ENCODE measurements around the gene SFTPB. TPM values are rescaled to one million over a fixed set of nuclear protein-coding genes. Genes with fewer than 3 reads are reported as not detected.
A peak's percentile ranks its signal among the peaks of the same experiment; 100 is the strongest.

The SFTPB gene
- total and polyA plus RNA-seq, 4 donors: not detected

DNA sequence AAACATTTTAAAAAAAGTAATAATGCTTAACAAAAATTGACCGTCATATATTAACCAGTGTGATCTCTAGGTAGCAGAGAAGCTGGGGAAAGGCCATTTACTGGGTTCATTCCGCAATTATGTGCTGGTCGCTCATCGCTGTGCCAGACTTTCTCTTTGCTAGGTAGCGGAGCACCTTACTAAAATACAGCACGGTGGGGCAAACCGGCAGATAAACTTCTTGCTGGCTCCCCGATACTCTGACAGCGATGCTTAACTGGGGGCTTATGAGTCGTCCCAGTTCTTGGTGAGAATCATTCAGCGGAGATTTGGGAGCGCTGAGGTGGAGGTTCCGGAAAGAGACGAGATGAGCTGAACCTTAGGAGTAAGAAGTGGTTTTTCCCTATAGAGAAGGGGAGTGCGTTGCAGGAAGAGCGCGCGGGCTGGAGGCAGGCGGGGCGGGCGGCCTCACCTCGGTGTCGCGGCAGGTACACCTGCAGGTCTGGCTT lies 56.7 kb downstream of the SFTPB start:
- Histone ChIP-seq H3K9ac (ENCODE audit: low read depth in 1 of 2, low read length in 2 of 2) (peak overlapping the region; percentile 31 to 85), H3K27ac (ENCODE audit: low read depth in 1 of 2, low read length in 2 of 2) (peak overlapping the region; percentile 74 to 77)
- 5% methylated on average over 24 of the region's 24 CpGs for WGBS

More for the DNA sequence above, 56.7 kb downstream of the SFTPB start:
- Histone ChIP-seq H3K27me3 (ENCODE audit: control insufficient read depth in 4 of 4, insufficient read depth in 4 of 4, low read length in 3 of 4) (no peaks in the 10 kb centered on the region), H3K9me3 (ENCODE audit: control insufficient read depth in 4 of 4, low read length in 3 of 4) (no peaks in the 10 kb centered on the region), H3K36me3 (ENCODE audit: control insufficient read depth in 4 of 4, insufficient read depth in 3 of 4, low read depth in 1 of 4, low read length in 3 of 4) (peaks cover 0 to 10% (median 5%) of the 10 kb centered on the region in 4 donors), H3K4me3 (ENCODE audit: low read depth in 1 of 3, low read length in 3 of 3) (peak overlapping the region; percentile 60 to 90 (median 88)), H3K4me1 (ENCODE audit: control insufficient read depth in 4 of 4, insufficient read depth in 4 of 4, low read length in 3 of 4) (peaks cover under 1 to 31% (median 29%) of the 10 kb centered on the region in 4 donors)
- DNase-seq (ENCODE audit: low spot score): no peak
- TF ChIP-seq SP1 (IDR thresholded peaks at IDR 0.05) (no peak), NR2F2 (IDR thresholded peaks at IDR 0.05) (no peak), GABPA (IDR thresholded peaks at IDR 0.05 in 1 of 2, conservative IDR thresholded peaks at IDR 0.05 in 1 of 2) (no peak)
- TF ChIP-seq, protein P1, sequence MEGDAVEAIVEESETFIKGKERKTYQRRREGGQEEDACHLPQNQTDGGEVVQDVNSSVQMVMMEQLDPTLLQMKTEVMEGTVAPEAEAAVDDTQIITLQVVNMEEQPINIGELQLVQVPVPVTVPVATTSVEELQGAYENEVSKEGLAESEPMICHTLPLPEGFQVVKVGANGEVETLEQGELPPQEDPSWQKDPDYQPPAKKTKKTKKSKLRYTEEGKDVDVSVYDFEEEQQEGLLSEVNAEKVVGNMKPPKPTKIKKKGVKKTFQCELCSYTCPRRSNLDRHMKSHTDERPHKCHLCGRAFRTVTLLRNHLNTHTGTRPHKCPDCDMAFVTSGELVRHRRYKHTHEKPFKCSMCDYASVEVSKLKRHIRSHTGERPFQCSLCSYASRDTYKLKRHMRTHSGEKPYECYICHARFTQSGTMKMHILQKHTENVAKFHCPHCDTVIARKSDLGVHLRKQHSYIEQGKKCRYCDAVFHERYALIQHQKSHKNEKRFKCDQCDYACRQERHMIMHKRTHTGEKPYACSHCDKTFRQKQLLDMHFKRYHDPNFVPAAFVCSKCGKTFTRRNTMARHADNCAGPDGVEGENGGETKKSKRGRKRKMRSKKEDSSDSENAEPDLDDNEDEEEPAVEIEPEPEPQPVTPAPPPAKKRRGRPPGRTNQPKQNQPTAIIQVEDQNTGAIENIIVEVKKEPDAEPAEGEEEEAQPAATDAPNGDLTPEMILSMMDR (IDR thresholded peaks at IDR 0.05; ENCODE audit: low read depth, low read length, missing input control): no peak

Other genes starting within 250 kb of the SFTPB start
- gene SH2D6, start 249.5 kb downstream of the SFTPB start, total RNA-seq: under 1 TPM in 1 of 2 donors, not detected in 1; 0.92 TPM
- under 1 TPM; 0.28 to 0.39 TPM for gene SH2D6, start 249.5 kb downstream of the SFTPB start, polyA plus RNA-seq
- gene MAT2A, start 129.0 kb downstream of the SFTPB start, total RNA-seq: 100 to 1,000 TPM in 1 of 2 donors, 10 to 100 TPM in 1; 60.5 to 104 TPM
- 10 to 100 TPM; 48.3 to 99.3 TPM for gene MAT2A, start 129.0 kb downstream of the SFTPB start, polyA plus RNA-seq
- 100 to 1,000 TPM in 1 of 2 donors, 10 to 100 TPM in 1; 77.5 to 189 TPM for gene GGCX, start 106.7 kb downstream of the SFTPB start, total RNA-seq
- gene GGCX, start 106.7 kb downstream of the SFTPB start, polyA plus RNA-seq: 100 to 1,000 TPM in 1 of 2 donors, 10 to 100 TPM in 1; 67.3 to 103 TPM
- gene VAMP8, start 90.6 kb downstream of the SFTPB start, total RNA-seq: 10 to 100 TPM; 29.2 to 50.8 TPM
- 100 to 1,000 TPM; 108 to 140 TPM for gene VAMP8, start 90.6 kb downstream of the SFTPB start, polyA plus RNA-seq
- 10 to 100 TPM in 1 of 2 donors, 1 to 10 TPM in 1; 9.7 to 11.3 TPM for gene VAMP5, start 83.8 kb downstream of the SFTPB start, total RNA-seq
- 10 to 100 TPM; 69.1 to 74.6 TPM for gene VAMP5, start 83.8 kb downstream of the SFTPB start, polyA plus RNA-seq
- 100 to 1,000 TPM; 101 to 108 TPM for gene RNF181, start 72.5 kb downstream of the SFTPB start, total RNA-seq
- gene RNF181, start 72.5 kb downstream of the SFTPB start, polyA plus RNA-seq: 100 to 1,000 TPM; 120 to 195 TPM
- gene TMEM150A, start 65.5 kb downstream of the SFTPB start, total RNA-seq: 10 to 100 TPM; 13.1 to 18.5 TPM
- gene TMEM150A, start 65.5 kb downstream of the SFTPB start, polyA plus RNA-seq: 10 to 100 TPM; 30.7 to 32.5 TPM
- gene C2orf68, start 56.1 kb downstream of the SFTPB start, total RNA-seq: 10 to 100 TPM in 1 of 2 donors, 1 to 10 TPM in 1; 7.6 to 13.4 TPM
- 10 to 100 TPM in 1 of 2 donors, 1 to 10 TPM in 1; 9.8 to 20.9 TPM for gene C2orf68, start 56.1 kb downstream of the SFTPB start, polyA plus RNA-seq
- 10 to 100 TPM; 20.8 to 30.5 TPM for gene USP39, start 52.0 kb downstream of the SFTPB start, total RNA-seq
- 10 to 100 TPM; 14.9 to 17.7 TPM for gene USP39, start 52.0 kb downstream of the SFTPB start, polyA plus RNA-seq
- under 1 TPM in 1 of 2 donors, not detected in 1; 0.75 TPM for gene GNLY, start 26.2 kb upstream of the SFTPB start, total RNA-seq
- gene GNLY, start 26.2 kb upstream of the SFTPB start, polyA plus RNA-seq: 1 to 10 TPM; 1.3 to 4.8 TPM
- gene ATOH8, start 85.8 kb upstream of the SFTPB start, total RNA-seq: 10 to 100 TPM in 1 of 2 donors, under 1 TPM in 1; 0.33 to 37.7 TPM
- gene ATOH8, start 85.8 kb upstream of the SFTPB start, polyA plus RNA-seq: 10 to 100 TPM; 20.4 to 33.2 TPM
- 10 to 100 TPM in 1 of 2 donors, 1 to 10 TPM in 1; 4.5 to 17.0 TPM for gene ST3GAL5, start 220.8 kb upstream of the SFTPB start, total RNA-seq
- 10 to 100 TPM in 1 of 2 donors, 1 to 10 TPM in 1; 6.3 to 11.7 TPM for gene ST3GAL5, start 220.8 kb upstream of the SFTPB start, polyA plus RNA-seq

Measured in liver (tissue), 9 donors.